ENCODE data around the gene PSPN. TPM values are rescaled to one million over a fixed set of nuclear protein-coding genes. Genes with fewer than 3 reads are reported as not detected.
"Not testable (repeated sequence)": the region's sequence is repeated elsewhere in the genome, so short reads cannot be mapped to it uniquely, and the experiment has no call there.

The PSPN gene
- total RNA-seq, 1 donor from 2014 or later = 1.5 TPM

DNA sequence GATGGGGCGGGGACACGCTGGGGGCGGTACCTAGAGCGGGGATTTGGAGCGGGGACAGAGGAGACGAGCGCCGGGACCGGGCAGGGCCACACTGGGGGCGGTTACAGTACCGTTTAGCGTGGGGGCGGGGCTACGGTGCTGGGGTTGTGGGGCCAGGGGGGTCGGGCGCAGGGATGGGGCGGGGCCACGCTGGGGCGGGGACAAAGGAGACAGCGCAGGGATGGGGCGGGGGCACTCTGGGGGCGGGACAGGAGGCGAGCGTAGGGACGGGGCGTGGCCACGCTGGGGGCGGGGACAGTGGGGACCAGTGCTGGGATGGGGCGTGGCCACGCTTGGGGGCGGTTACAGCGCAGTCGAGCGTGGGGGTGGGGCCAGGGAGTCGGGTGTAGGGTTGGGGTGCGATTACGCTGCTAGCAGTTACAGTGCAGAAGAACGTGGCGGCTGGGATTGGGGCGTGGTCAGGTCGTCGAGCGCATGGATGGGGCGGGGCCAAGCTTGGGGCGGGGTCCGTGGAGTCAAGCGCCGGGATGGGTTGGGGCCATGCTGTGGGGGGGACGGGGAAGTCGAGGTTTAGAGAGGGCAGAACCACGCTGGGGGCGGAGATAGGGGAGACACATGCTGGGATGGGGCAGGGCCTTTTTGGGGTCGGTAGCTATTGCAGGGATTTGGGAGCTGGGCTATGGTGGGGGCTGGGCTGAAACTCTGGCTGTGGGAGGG, 2.5 kb downstream of the PSPN start:
- DNase-seq = peak; percentile 100

DNA sequence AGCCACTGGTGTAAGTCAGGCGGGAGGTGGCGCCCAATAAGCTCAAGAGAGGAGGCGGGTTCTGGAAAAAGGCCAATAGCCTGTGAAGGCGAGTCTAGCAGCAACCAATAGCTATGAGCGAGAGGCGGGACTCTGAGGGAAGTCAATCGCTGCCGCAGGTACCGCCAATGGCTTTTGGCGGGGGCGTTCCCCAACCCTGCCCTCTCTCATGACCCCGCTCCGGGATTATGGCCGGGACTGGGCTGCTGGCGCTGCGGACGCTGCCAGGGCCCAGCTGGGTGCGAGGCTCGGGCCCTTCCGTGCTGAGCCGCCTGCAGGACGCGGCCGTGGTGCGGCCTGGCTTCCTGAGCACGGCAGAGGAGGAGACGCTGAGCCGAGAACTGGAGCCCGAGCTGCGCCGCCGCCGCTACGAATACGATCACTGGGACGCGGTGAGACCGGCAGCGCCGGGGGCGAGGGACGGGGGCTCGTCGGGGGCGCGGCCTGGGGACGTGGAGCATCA, 3.1 kb downstream of the PSPN start, which contains the start of gene ALKBH7:
Gene ALKBH7 (plus strand): TSS at position 201 of the 502 bp plus-strand sequence. CDS start 27 bp downstream, at position 228.
- DNase-seq = peak; percentile 100

DNA sequence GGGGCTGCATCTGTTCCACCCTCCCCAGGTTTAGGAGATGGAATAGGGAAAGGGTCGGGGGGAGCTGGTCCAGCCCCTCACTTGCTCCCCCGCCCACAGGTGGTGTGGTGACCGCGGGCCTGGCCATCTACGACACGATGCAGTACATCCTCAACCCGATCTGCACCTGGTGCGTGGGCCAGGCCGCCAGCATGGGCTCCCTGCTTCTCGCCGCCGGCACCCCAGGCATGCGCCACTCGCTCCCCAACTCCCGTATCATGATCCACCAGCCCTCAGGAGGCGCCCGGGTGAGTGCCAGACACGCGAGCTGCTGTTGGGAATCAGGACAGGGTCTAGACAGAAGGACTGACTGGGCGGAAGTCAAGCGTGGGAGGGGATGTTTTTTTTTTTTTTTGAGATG, 11.4 kb downstream of the PSPN start:
- no peak for DNase-seq

DNA sequence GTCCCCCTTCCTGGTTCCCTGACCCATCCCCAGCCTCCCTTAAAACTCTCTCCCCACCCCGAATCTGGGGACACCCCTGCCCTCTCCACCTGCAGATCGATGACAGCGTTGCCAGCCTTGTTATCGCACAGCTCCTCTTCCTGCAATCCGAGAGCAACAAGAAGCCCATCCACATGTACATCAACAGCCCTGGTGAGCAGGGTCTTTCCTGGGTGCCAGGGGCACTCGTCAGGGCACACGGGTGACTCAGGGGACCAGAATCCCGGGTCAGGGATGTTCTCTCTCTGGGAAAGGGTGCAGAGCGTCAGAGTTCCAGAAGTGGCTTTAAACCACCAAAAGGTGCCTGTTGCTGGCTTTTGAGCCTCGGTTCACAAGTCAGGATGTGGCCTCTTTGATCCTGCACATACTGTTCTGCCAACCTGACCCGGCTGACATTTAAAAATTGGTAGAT, 13.4 kb downstream of the PSPN start:
- no peak for DNase-seq

DNA sequence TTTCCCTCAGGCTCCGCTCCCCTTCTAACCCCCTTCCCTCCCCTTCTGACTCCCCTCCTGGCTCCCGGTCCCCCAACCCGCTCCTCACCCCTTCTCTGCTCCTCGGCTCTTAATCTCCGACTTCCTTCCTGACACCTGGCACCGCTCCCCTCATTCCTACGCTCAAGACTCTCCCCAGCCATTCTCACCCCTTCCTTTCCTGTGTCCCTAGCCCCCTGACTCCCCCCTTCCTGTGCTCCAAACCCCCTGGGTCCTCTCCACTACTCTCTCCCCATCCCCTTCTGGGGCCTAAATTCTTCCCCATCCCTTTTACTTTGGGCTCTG, 13.7 kb downstream of the PSPN start:
- no peak for DNase-seq

DNA sequence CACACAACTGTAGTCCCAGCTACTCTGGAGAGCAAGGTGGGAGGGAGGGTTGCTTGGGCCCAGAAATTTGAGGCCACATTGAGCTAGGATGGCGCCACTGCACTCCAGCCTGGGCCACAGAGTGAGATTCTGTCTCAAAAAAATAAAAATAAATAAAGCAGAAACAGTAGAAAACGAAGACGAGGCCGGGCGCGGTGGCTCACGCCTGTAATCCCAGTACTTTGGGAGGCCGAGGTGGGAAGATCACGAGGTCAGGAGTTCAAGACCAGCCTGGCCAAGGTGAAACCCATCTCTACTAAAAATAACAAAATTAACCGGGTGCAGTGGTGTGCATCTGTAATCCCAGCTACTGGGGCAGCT, 14.9 kb downstream of the PSPN start:
- not testable (repeated sequence) for DNase-seq

DNA sequence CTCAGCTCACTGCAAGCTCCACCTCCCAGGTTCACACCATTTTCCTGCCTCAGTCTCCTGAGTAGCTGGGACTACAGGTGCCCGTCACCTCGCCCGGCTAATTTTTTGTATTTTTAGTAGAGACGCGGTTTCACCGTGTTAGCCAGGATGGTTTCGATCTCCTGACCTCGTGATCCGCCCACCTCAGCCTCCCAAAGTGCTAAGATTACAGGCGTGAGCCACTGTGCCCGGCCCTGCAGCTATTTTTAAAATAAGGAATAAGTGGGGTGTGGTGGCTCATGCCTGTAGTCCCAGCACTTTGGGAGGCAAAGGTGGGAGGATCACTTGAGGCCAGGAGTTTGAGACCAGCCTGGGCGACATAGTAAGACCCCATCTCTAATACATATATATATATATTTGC, 15.3 kb downstream of the PSPN start:
- not testable (repeated sequence) for DNase-seq

DNA sequence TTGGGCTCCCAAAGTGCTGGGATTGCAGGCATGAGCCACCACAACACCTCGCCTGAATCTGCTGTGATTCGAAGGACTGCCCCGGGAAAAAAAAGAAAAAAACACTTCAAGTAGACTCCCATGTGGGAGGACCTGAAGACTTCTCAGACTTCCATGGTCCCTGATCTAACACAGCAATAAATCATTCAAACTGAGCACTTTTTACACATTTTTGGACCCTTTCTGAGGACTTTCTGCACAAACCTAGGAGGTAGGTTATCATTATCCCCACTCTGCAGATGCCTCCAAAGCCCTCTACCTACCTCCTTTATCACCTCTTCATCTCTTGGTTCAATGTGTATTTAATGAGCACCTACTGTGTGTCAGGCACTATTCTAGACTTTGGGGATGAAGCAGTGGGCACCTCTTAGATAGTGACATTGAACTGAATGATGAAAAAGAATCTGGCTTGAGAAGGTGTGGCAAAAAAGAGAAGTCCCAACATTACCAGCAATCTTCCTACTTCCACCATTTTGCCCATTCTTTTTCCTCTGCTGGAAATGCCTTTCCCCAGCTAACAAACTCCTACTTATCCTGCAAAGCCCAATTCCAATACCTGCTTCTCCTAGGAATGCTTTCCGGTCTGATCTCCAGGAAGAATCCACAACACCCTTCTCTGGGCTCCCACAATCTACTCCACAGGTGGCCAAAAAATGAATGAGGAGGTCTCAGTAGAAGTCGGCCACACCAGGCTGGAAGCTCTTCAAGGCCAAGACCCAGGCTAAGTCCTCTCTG, 16.0 kb downstream of the PSPN start:
- no peak for DNase-seq

DNA sequence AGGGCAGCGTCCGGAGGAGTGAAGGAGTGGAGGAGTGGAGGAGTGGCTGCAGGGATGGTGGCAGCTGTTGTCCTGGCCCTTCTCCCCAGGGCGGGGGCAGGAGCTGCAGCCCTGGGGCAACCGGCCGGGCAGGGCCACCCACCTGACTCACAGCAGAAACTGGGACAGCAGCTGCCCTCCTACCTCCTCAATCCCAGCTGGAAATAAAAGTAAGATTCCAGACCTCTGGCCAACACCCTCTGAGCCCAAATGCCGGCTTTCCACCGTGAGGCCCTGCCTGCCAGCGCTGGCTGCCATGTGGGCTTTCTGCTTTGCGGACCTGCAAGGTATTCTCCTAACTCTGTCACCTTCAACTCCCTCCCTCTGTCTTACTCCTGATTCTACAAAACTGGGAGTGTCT, 17.7 kb downstream of the PSPN start:
- peak; percentile 57 for DNase-seq

DNA sequence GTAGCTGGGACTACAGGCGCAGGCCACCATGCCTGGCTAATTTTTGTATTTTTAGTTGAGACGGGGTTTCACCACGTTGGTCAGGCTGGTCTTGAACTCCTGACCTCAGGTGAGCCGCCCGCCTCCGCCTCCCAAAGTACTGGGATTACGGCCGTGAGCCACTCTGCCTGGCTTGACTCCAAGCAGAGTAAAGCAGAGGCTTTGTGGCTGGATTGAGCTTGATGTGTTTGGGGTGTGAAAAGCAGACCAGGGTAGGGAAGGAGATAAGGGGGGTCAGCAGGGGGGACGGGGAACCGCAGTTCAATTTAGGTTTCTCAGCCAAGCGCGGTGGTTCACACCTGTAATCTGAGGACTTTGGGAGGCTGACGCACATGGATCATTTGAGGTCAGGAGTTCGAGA, 18.6 kb downstream of the PSPN start:
- DNase-seq = no peak

DNA sequence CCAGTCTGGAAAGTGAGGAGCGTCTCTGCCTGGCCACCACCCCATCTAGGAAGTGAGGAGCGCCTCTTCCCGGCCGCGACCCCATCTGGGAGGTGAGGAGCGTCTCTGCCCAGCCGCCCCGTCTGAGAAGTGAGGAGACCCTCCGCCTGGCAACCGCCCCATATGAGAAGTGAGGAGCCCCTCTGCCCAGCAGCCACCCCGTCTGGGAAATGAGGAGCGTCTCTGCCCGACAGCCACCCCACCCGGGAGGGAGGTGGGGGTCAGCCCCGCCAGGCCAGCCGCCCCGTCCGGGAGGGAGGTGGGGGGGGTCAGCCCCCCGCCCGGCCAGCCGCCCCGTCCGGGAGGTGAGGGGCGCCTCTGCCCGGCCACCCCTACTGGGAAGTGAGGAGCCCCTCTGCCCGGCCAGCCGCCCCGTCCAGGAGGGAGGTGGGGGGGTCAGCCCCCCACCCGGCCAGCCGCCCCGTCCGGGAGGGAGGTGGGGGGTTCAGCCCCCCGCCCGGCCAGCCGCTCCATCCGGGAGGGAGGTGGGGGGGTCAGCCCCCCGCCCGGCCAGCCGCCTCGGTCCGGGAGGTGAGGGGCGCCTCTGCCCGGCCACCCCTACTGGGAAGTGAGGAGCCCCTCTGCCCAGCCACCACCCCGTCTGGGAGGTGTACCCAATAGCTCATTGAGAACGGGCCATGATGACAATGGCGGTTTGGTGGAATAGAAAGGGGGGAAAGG, 20.3 kb downstream of the PSPN start:
- not testable (repeated sequence) for DNase-seq

DNA sequence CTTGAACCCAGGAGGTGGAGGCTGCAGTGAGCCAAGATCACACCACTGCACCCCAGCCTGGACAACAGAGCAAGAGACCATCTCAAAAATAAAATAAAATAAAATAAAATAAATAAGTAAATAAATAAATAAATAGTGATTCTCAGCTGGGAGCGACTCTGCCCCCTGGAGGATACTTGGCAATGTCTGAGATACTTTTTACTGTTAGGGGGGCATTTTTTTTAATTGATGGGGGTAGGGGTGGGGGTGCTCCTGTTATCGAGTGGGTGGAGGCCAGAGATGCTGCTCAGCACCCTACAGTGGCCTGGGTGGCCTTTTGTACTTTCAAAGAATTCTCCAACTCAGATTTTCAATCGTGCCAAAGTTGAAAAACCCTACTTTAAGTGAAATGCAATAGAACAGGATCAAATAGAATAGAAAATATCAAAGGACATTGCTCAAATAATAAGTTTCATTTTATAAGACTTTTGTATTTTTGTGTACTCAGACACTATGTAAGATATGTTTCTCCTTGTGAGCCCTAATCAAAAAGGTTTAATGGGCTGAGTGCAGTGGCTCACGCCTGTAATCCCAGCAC, 21.5 kb downstream of the PSPN start:
- DNase-seq = no peak

DNA sequence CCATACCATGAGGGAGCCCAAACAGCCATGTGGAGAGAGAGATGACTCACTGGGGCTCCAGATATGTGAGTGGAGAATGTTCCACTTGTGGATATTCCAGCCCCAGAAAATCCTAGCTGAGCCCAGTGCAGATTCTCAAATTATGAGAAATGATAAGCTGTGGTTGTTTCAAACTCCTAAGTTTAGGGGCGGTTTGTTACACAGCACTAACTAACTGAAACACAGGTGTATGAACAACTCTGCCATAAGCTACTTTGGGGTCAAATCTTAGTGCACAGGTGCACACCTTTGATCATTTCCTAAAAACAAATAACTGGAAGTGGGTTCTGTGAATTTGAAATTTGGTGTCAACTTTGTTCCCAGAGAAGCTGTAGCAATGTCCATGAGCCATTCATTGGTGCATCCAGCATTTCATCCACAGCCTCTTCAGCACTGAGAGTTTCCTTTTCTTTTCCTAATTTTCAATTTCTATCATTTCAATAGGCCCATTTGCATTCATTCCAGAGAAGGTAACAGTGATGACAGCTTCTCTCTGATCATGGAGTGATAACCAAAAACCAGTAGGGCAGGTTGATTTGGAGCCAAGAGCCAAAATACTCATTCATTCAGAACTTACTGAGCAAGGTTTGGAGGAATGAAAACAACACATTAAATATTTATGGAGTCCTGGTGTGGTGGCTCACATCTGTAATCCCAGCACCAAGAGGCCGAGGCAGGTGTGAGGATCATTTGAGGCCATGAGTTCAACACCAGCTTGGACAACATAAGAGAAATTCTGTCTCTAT, 23.2 kb downstream of the PSPN start:
- no peak for DNase-seq

DNA sequence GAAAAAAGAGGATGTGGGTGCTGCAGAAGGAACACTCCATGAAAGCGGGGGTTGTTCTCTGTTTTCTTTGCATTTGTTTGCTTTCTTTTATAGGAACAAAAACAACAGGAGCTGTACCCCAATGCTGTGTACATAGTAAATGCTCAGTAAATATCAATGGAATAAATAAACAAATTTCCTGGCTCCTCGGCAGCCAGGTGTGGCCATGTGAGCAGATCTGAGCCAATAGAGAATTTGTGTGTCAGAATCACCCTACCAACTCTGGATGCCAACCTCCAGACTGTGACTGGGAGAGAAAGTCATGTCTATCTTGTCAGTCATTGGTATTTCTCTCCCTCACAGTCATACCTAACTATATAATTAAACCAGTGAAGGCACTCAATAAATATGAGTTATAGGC, 25.0 kb downstream of the PSPN start:
- no peak for DNase-seq

DNA sequence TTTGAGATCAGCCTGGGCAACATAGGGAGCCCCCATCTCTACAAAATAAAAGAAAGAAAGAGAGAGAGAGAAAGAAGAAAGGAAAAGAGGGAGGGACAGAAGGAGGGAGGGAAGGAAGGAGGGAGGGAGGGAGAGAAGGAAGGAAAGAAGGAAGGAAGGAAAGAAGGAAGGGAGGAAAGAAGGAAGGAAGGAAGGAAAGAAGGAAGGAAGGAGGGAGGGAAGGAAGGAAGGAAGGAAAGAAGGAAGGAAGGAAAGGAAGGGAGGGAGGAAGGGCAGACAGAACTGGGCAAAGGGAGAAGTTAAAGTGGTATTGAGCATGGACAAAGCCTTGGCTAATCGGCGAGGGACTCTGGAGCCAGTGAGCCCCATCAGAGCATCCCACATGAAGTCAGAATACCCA, 26.5 kb downstream of the PSPN start:
- DNase-seq = not testable (repeated sequence)

DNA sequence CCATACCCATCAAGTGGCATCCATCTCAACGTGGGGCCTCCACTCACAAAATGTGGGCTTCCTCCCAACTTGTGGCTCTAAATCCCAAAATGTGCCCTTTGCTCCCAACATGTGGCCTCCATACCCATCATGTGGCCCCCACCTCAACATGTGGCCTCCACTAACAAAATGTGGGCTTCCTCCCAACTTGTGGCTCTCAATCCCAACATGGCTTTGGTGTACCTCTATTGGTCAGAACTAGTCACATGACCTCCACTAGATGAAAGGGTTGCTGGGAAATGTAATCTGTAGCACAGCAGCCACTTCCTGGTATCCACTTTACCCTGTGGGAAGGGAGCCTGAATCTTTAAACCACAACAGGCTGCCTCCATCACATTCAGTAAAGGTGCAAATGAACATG, 32.3 kb downstream of the PSPN start:
- no peak for DNase-seq

DNA sequence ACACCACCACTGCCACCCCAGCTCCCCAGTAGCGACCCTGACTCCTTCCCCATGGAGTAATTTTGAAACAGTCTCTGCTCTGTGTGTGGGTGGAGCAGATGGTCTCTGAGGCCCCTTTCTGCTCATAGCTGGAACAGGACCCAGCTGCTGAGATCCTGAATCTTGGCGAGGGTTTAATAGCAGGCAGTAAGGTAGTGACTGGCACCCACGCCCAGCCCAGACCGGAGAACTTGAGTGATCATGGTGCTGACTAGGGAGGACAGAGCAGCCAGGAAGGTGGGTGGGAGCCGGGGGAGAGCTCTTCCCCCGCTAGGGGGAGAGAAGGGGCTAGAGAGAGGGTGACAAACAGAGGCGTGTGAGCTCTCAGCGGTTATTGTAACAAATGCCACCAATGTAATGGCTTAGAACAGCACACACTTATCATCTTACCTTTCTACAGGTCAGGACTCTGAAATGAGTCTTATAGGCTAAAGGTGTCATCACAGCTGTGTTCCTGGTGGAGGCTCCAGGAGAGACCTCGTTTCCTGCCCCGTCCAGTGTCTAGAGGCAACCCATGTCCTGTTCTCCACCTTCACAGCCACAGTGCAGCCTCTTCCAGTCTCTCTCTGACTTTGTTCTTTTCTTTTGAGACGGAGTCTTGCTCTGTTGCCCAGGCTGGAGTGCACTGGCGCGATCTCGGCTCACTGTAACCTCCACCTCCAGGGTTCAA, 35.1 kb downstream of the PSPN start:
- peak; percentile 18 for DNase-seq

DNA sequence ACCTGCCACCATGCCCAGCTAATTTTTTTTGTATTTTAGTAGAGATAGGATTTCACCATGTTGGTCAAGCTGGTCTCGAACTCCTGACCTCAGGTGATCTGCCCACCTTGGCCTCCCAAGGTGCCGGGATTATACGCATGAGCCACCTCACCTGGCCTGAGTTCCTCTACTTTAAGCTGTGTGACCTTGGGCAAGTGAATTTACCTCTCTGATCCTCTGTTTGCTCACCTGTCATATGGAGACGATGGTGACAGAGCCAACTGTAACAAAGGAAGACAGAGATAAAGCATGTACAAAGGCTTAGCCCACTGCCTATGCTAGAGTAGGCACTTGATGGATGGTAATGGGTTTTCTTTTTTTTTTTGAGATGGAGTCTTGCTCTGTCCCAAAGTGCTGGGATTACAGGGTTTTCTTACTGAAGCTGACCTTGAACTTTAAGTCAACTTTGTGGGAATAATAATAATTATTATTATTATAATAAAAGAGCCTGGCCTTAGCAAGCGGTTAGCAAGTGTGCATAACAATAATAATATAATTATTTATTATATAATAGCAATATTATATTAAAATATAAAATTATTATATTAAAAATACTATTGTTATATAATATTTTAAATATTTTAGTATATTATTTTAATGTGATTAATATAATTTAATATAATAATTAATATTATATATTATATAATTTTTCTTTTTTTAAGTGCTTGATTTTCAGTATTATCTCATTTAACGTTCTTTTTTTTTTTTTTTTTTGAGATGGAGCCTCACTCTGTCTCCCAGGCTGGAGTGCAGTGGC, 41.0 kb downstream of the PSPN start:
- DNase-seq = no peak

DNA sequence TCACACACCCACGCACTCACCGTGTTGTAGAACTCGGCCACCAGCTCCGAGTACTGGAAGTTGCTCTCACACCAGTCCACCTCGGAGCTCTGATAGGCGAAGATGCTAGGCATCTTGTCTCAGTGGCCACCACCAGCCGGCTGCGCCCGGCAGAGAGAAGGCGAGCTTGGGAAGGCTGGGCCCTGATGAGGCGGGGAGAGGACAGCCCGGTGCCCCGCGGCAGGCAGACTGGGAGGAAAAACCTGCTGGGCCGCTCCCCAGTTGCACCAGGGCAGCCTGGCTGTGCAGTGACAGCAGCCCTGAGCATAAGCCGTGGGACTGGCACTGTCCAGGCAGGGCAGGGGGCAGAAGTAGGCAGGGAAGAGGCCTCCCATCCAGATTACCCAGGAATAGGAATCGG, 42.3 kb downstream of the PSPN start, which contains the start of gene ACER1:
Gene ACER1 (minus strand): TSS at position 174 of the 400 bp plus-strand sequence. CDS start 61 bp downstream, at position 113.
- no peak for DNase-seq

DNA sequence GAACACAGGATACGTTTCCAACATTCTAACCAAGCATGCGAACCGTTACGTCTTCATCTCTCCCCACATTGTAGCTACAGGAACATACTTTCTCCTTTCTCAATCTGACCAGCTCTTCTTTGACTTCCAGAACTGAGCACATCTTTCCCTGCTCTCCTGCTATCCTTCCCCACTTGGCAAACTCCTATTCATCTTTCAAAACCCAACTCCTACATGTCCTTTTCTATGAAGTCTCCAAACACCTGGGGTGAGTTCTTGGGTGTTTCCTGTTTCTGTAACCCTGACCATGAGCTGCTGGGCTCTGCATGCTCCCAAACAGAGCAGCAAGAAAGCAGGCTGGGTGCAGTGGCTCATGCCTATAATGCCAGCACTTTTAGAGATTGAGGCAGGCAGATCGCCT, 48.9 kb downstream of the PSPN start:
- no peak for DNase-seq
